Adrenal gland (tissue), 5 donors: ENCODE measurements around the gene ANKRD2.

Experiments used
- CTCF ChIP-seq, 6 experiments: fragments of 450-650 bp in 4 of 6; fragments of 200-600 bp in 2 of 6; sonication (generic) in 1 of 6; IDR thresholded peaks; 1 replicate in 5 of 6; 2 replicates in 1 of 6; pipeline versions ENCODE4 v1.5.1 to v1.8.0; 2016 to 2021; ENCODE audit warnings: antibody characterized with exemption in 6 of 6, mild to moderate bottlenecking in 2 of 6, moderate library complexity in 1 of 6
- POLR2A ChIP-seq, 2 donors: fragments of 450-650 bp; IDR thresholded peaks; one replicate each; pipeline ENCODE4 v1.6.1; 2017; ENCODE audit warnings: antibody characterized with exemption in 2 of 2, mild to moderate bottlenecking in 2 of 2, moderate library complexity in 1 of 2
- donor health status: DM: no; HTN: no; CAD: no.

- TF ChIP-seq CTCF (IDR thresholded peaks at IDR 0.05) (no peak), POLR2A (IDR thresholded peaks at IDR 0.05) (no peak)
These were observed 34.6 kb downstream of the ANKRD2 start for GRCh38 chr10:97607095-97607636.
